SJCRH30 (cell line): ENCODE measurements around the gene SIPA1L3. TPM values are rescaled to one million over a fixed set of nuclear protein-coding genes. Genes with fewer than 3 reads are reported as not detected.
"Not testable (repeated sequence)": the region's sequence is repeated elsewhere in the genome, so short reads cannot be mapped to it uniquely, and the experiment has no call there.

Source experiments
- DNase-seq, 2 experiments: peaks; one replicate each; pipeline ENCODE4 v3.0.0-alpha.2; 2015 to 2020
- H3K27ac ChIP-seq: fragments of 250-450 bp; sonication (Bioruptor Pico); 2 replicates; pipeline ENCODE4 v1.5.1; 2020; ENCODE audit warnings: mild to moderate bottlenecking, moderate library complexity
- H3K27me3 ChIP-seq: fragments of 250-450 bp; sonication (Bioruptor Pico); 2 replicates; pipeline ENCODE4 v1.5.1; 2020; ENCODE audit warnings: mild to moderate bottlenecking, moderate library complexity
- H3K36me3 ChIP-seq: fragments of 250-450 bp; sonication (Bioruptor Pico); 2 replicates; pipeline ENCODE4 v1.5.1; 2020; ENCODE audit warnings: mild to moderate bottlenecking, moderate library complexity
- H3K4me1 ChIP-seq: fragments of 250-450 bp; sonication (Bioruptor Pico); 2 replicates; pipeline ENCODE4 v1.5.1; 2020; ENCODE audit warnings: mild to moderate bottlenecking, moderate library complexity
- H3K4me3 ChIP-seq: fragments of 250-450 bp; sonication (Bioruptor Pico); 2 replicates; pipeline ENCODE4 v1.5.1; 2020; ENCODE audit warnings: mild to moderate bottlenecking, moderate library complexity
- H3K9me3 ChIP-seq: fragments of 250-450 bp; sonication (Bioruptor Pico); replicated peaks from 2 replicates; pipeline ENCODE4 v1.5.1; 2020; ENCODE audit warnings: mild to moderate bottlenecking, moderate library complexity
- total RNA-seq: library from RNA; depleted of rRNA; stranded (reverse); fragments of >200 nt; shearing (Covaris generic); gene quantifications from 2 replicates; pipeline ENCODE4 v1.2.3, GENCODE V29; 2014

Gene SIPA1L3
- total RNA-seq, 1 experiment from 2014 or later, result 19.8 TPM

GRCh38 chr19:38224014-38224862 is 317.2 kb downstream of the SIPA1L3 start, which contains the start of gene DPF1:
TSS of gene DPF1 (minus strand) at chr19:38224222. CDS start at chr19:38224142, 80 bp downstream.
- DNase-seq, result peak; percentile 94 to 95
- H3K27ac ChIP-seq, result no peak within 1 kb of the TSS; the same call in 1 of the 2 replicates

GRCh38 chr19:38224863-38225218 is 317.8 kb downstream of the SIPA1L3 start:
- not testable (repeated sequence) for H3K27ac ChIP-seq, H3K27me3 ChIP-seq, H3K4me3 ChIP-seq, DNase-seq, H3K36me3 ChIP-seq, H3K9me3 ChIP-seq, H3K4me1 ChIP-seq

More at GRCh38 chr19:38224014-38224862, 317.2 kb downstream of the SIPA1L3 start, which contains the start of gene DPF1:
- Histone ChIP-seq H3K9me3 (no peaks in the 10 kb centered on the region), H3K4me3 (peak within 1 kb of the TSS; percentile 64), H3K4me1 (no peaks in the 10 kb centered on the region; the same call in 1 of the 2 replicates), H3K27me3 (no peaks in the 10 kb centered on the region), H3K36me3 (no peaks in the 10 kb centered on the region)

GRCh38 chr19:38227287-38228004 is 320.4 kb downstream of the SIPA1L3 start:
- Histone ChIP-seq H3K27me3 (no peaks in the 10 kb centered on the region), H3K4me1 (no peaks in the 10 kb centered on the region; the same call in 1 of the 2 replicates), H3K27ac (no peak overlapping the region), H3K9me3 (no peaks in the 10 kb centered on the region), H3K4me3 (no peak overlapping the region; the same call in 1 of the 2 replicates), H3K36me3 (no peaks in the 10 kb centered on the region)
- DNase-seq, result no peak

GRCh38 chr19:38228005-38228377 is 321.0 kb downstream of the SIPA1L3 start:
- no peaks in the 10 kb centered on the region for H3K36me3 ChIP-seq
- no peaks in the 10 kb centered on the region for H3K9me3 ChIP-seq
- no peaks in the 10 kb centered on the region for H3K27me3 ChIP-seq
- H3K4me1 ChIP-seq, result no peaks in the 10 kb centered on the region; the same call in 1 of the 2 replicates
- no peak overlapping the region for H3K27ac ChIP-seq
- peak overlapping the region; percentile 15; the same call in 1 of the 2 replicates for H3K4me3 ChIP-seq
- DNase-seq, result peak in 1 of 2 experiments; percentile 41

DNA sequence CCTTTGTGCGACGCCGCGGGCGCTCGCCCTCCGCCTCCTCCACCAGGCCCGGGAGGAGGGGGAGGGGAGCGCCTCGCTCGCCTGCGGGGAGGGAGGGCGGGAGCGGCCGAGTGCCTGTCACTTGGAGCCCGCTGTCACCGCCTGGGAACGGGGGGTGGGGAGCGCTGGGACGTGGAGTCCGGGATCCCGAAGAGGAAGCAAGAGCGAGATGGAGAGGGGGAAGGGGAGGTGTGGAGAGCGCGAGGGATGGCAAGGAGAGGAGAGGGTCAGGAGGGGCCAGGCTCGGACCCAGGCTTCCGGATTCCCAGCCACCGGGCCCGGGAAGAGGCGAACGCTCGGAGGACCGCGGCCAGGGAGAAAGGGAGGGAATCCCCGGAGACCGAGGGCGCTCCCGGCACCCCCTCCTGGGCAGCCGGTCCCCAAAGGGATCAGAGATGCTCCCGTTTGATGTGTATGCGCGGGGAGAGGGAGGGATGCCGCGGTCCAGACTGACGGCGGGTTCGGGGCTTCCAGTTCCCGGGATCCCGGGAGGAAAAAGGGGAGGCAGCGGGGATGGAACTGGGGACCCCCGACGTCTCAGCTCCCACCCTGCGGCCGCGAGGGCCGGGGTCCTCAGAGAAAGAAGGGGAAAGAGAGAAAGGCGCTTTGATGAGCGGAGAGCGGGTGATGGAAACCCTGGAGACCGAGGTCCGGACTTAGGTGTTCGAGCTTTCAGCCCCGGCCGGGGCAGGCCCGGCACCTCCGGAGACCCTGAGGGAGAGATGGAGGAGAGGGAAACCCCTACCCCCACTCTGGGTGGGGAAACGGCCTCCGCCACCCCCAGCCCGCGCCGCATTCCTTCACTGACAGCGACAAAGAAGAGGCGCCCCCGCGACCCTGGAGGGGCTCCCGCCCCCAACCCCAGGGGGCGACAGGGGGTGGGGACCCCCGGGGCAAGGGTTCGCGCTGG is 321.8 kb downstream of the SIPA1L3 start:
- Histone ChIP-seq H3K4me3 (peak overlapping the region; percentile 64), H3K9me3 (no peaks in the 10 kb centered on the region), H3K4me1 (no peaks in the 10 kb centered on the region), H3K27ac (no peak overlapping the region), H3K27me3 (no peaks in the 10 kb centered on the region), H3K36me3 (no peaks in the 10 kb centered on the region)
- DNase-seq, result peak; percentile 49 to 50

GRCh38 chr19:38229585-38230073 is 322.6 kb downstream of the SIPA1L3 start:
- Histone ChIP-seq H3K36me3 (no peaks in the 10 kb centered on the region), H3K4me3 (no peak overlapping the region; the same call in 1 of the 2 replicates), H3K27me3 (no peaks in the 10 kb centered on the region), H3K4me1 (no peaks in the 10 kb centered on the region), H3K9me3 (no peaks in the 10 kb centered on the region), H3K27ac (no peak overlapping the region)
- DNase-seq, result peak; percentile 93 to 96

DNA sequence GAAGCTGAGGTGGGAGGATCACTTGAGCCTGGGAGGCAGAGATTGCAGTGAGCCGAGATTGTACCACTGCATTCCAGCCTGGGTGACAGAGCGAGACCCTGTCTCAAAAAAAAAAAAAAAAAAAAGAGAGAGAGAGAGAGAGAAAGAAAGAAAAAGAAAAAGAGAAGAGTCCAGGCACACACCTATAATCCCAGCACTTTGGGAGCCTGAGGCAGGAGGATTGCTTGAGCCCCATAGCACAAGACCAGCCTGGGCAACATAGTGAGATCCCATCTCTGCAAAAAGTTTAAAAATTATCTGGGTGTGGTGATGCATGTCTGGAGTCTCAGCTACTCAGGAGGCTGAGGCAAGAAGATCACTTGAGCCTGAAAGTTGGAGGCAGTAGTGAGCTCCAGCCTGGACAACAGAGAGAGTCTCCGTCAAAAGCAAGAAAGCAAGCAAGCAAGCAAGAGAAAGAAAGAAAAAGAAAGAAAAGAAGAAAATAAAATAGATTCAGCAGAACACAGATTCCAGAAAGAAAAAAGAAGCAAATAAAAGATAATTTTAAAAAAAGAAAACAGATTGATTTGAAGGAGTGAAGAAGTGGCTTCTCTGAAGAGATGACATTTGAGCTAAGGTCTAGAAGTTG is 323.6 kb downstream of the SIPA1L3 start:
- H3K4me3 ChIP-seq, DNase-seq, H3K4me1 ChIP-seq, H3K27ac ChIP-seq, H3K27me3 ChIP-seq, H3K9me3 ChIP-seq, H3K36me3 ChIP-seq: not testable (repeated sequence)

GRCh38 chr19:38231918-38232317 is 324.9 kb downstream of the SIPA1L3 start:
- H3K27ac ChIP-seq, result no peak overlapping the region
- DNase-seq, result no peak
- no peaks in the 10 kb centered on the region for H3K27me3 ChIP-seq
- no peaks in the 10 kb centered on the region for H3K4me1 ChIP-seq
- H3K9me3 ChIP-seq, result no peaks in the 10 kb centered on the region
- H3K36me3 ChIP-seq, result no peaks in the 10 kb centered on the region
- no peak overlapping the region for H3K4me3 ChIP-seq

DNA sequence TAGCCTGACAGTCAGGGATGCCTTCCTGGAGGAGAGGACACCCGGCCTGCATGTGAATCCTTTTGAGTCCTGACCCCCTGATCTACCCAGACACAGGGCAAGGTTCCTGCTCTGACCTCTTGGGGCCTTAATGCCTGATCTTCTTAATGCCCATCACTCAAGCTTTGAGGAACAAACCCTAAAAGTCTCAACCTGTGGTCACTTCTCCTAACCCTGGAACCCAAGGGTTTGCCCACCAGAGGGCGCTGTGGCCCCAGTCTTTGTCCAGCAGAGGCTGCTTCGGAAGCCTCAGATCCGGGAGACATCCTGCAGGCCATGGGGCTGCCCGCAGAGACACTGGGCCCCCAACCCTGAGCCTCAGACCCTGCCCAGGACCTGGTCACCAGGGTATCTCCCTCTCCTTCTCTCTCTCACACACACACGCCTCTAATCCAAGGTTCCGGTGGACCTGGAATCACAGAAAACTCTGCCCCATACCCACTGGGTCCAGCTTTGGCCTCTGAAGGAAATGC is 326.8 kb downstream of the SIPA1L3 start:
- Histone ChIP-seq H3K27ac (no peak overlapping the region), H3K9me3 (no peaks in the 10 kb centered on the region), H3K36me3 (no peaks in the 10 kb centered on the region), H3K27me3 (no peaks in the 10 kb centered on the region), H3K4me3 (no peak overlapping the region), H3K4me1 (no peaks in the 10 kb centered on the region)
- DNase-seq, result peak; percentile 79 to 92

DNA sequence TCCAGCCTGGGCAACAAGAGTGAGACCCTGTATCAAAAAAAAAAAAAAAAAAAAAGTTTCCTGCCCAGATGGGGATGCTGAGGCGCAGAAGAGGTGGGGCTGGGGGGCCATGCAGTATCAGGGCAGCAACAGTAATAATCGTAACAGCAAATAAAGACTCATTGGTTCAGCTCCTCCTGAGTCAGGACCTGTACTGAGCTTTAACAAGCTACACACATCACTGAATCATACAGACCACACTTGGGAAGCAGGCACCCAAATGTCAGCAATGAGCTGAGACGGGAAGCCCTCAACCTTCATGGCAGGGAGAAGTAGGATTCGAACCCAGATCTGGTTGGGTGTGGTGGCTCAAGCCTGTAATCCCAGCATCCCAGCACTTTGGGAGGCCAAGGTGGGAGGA is 327.6 kb downstream of the SIPA1L3 start:
- H3K9me3 ChIP-seq, result no peaks in the 10 kb centered on the region
- H3K36me3 ChIP-seq, result no peaks in the 10 kb centered on the region
- H3K4me1 ChIP-seq, result no peaks in the 10 kb centered on the region
- no peaks in the 10 kb centered on the region for H3K27me3 ChIP-seq
- no peak overlapping the region for H3K4me3 ChIP-seq
- DNase-seq, result no peak
- H3K27ac ChIP-seq, result no peak overlapping the region

DNA sequence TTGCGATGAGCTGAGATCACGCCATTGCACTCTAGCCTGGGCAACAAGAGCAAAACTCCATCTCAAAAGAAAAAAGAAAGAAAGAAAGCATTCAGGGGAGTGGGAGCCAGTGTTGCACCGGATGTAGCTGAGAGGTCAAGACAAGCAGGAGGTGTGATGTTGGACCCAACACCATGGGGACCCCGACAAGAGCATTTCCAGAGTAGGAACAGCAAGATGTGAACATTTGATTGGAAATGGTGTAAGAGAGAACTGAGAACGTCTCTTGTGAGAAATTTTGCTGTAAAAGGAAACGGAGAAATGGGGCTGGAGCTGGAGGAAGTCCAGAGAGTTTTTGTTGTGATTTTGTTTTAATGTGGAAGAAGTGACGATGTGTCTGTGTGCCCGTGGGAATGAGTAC is 332.8 kb downstream of the SIPA1L3 start:
- no peaks in the 10 kb centered on the region for H3K9me3 ChIP-seq
- no peak overlapping the region for H3K27ac ChIP-seq
- H3K36me3 ChIP-seq, result no peaks in the 10 kb centered on the region
- DNase-seq, result no peak
- H3K4me3 ChIP-seq, result no peak overlapping the region
- no peaks in the 10 kb centered on the region for H3K27me3 ChIP-seq
- peaks cover 7% of the 10 kb centered on the region; the same call in 1 of the 2 replicates for H3K4me1 ChIP-seq

GRCh38 chr19:38243279-38243673 is 336.3 kb downstream of the SIPA1L3 start:
- Histone ChIP-seq H3K4me3 (no peak overlapping the region), H3K4me1 (peaks cover 7% of the 10 kb centered on the region; the same call in 1 of the 2 replicates), H3K27me3 (no peaks in the 10 kb centered on the region), H3K27ac (no peak overlapping the region), H3K9me3 (no peaks in the 10 kb centered on the region), H3K36me3 (no peaks in the 10 kb centered on the region)
- DNase-seq, result no peak

- Histone ChIP-seq H3K4me3 (no peak overlapping the region), H3K4me1 (peaks cover 7% of the 10 kb centered on the region), H3K27me3 (no peaks in the 10 kb centered on the region), H3K9me3 (no peaks in the 10 kb centered on the region), H3K36me3 (no peaks in the 10 kb centered on the region), H3K27ac (no peak overlapping the region)
- DNase-seq, result no peak
Observed at GRCh38 chr19:38245826-38246498, 339.0 kb downstream of the SIPA1L3 start.
